ENCODE data around the gene PTPRK. TPM values are rescaled to one million over a fixed set of nuclear protein-coding genes. Genes with fewer than 3 reads are reported as not detected.

PTPRK gene
- total RNA-seq, 1 experiment from 2014 or later = 34.2 TPM

- no peak for ATAC-seq
- ChIA-PET POLR2A (no interaction called here), CTCF (no interaction called here), RAD21 (ENCODE audit: low non-redundant PET in 1 of 2, low total read pairs in 2 of 2, uncharacterized antibody in 2 of 2, unreplicated experiment in 2 of 2) (no interaction called here)
- intact Hi-C loops (cut with micrococcal nuclease) = no loop called here
- no peak overlapping the region for H3K27ac ChIP-seq (ENCODE audit: low read depth, low read length)
- H3K27me3 ChIP-seq (ENCODE audit: insufficient read depth, low read length) = no peaks in the 10 kb centered on the region
- no peak overlapping the region for H2AFZ ChIP-seq (ENCODE audit: low read depth, low read length, poor library complexity, severe bottlenecking)
- no peaks in the 10 kb centered on the region for H3K79me2 ChIP-seq (ENCODE audit: insufficient read depth, low read length)
- no peak overlapping the region for H3K9ac ChIP-seq (ENCODE audit: low read length)
- no TSS peak for BruUV-seq (replicated peaks)
- H4K20me1 ChIP-seq (ENCODE audit: insufficient read depth) = no peaks in the 10 kb centered on the region
- H3K4me2 ChIP-seq (ENCODE audit: low read length) = no peak overlapping the region
- H3K36me3 ChIP-seq (ENCODE audit: control insufficient read depth in 1 of 2, insufficient read depth in 2 of 2, low read length in 2 of 2) = no peaks in the 10 kb centered on the region
- no peaks in the 10 kb centered on the region for H3K4me1 ChIP-seq (ENCODE audit: control insufficient read depth in 1 of 2, insufficient read depth in 2 of 2, low read length in 2 of 2)
- no peak overlapping the region for H3K4me3 ChIP-seq (replicated peaks in 1 of 2; ENCODE audit: low read depth in 1 of 2, low read length in 2 of 2)
- H3K9me2 ChIP-seq (ENCODE audit: insufficient read depth) = no peaks in the 10 kb centered on the region
- no peaks in the 10 kb centered on the region for H3K9me3 ChIP-seq (ENCODE audit: control insufficient read depth in 1 of 2, insufficient read depth in 1 of 2, low read depth in 1 of 2, low read length in 2 of 2)
- TF ChIP-seq CTCF (IDR thresholded peaks at IDR 0.05 in 2 of 3, conservative IDR thresholded peaks at IDR 0.05 in 1 of 3; ENCODE audit: borderline replicate concordance in 1 of 3, insufficient read depth in 1 of 3, low read depth in 2 of 3, low read length in 2 of 3) = no peak
- TF ChIP-seq POLR2A (IDR thresholded peaks at IDR 0.05; ENCODE audit: borderline replicate concordance, extremely low read depth, insufficient read depth, insufficient read length) = no peak
- TF ChIP-seq CEBPB (IDR thresholded peaks at IDR 0.05; ENCODE audit: low read depth) = no peak
- TF ChIP-seq EZH2phosphoT487 (IDR thresholded peaks at IDR 0.05; ENCODE audit: borderline replicate concordance) = no peak
- no peak for TF ChIP-seq POLR2AphosphoS5 (IDR thresholded peaks at IDR 0.05; ENCODE audit: low read depth, low read length)
- TF ChIP-seq JUND (IDR thresholded peaks at IDR 0.05) = no peak
- DNase-seq (ENCODE audit: low read depth, low spot score) = no peak
Observed at GRCh38 chr6:128065072-128065471, 455.3 kb downstream of the PTPRK start.

DNA sequence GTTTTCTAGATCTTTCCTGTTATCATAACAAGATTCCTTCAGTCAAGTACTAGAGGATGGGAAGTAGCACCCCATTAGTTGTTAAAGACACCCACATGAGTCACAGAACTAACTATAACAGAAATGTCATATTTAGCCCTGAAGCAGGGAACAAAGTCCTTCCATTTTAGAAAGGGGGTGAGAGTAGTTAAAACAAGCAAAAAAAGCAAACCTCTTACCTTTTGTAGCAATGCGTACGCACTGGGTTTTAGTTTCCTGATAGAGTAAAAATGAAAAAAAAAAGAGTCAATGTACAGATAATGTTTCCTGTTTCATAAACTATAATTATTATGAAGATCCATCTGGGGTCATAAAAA, 455.9 kb downstream of the PTPRK start:
- ChIA-PET CTCF (no interaction called here), RAD21 (ENCODE audit: low non-redundant PET in 1 of 2, low total read pairs in 2 of 2, uncharacterized antibody in 2 of 2, unreplicated experiment in 2 of 2) (no interaction called here), POLR2A (no interaction called here)
- Histone ChIP-seq H2AFZ (ENCODE audit: low read depth, low read length, poor library complexity, severe bottlenecking) (no peak overlapping the region), H3K27me3 (ENCODE audit: insufficient read depth, low read length) (no peaks in the 10 kb centered on the region), H3K4me1 (ENCODE audit: control insufficient read depth in 1 of 2, insufficient read depth in 2 of 2, low read length in 2 of 2) (no peaks in the 10 kb centered on the region), H3K27ac (ENCODE audit: low read depth, low read length) (no peak overlapping the region), H3K9me3 (ENCODE audit: control insufficient read depth in 1 of 2, insufficient read depth in 1 of 2, low read depth in 1 of 2, low read length in 2 of 2) (no peaks in the 10 kb centered on the region), H3K4me3 (replicated peaks in 1 of 2; ENCODE audit: low read depth in 1 of 2, low read length in 2 of 2) (no peak overlapping the region), H3K4me2 (ENCODE audit: low read length) (no peak overlapping the region), H3K79me2 (ENCODE audit: insufficient read depth, low read length) (no peaks in the 10 kb centered on the region), H4K20me1 (ENCODE audit: insufficient read depth) (no peaks in the 10 kb centered on the region), H3K9ac (ENCODE audit: low read length) (no peak overlapping the region), H3K36me3 (ENCODE audit: control insufficient read depth in 1 of 2, insufficient read depth in 2 of 2, low read length in 2 of 2) (no peaks in the 10 kb centered on the region), H3K9me2 (ENCODE audit: insufficient read depth) (no peaks in the 10 kb centered on the region)
- no TSS peak for BruUV-seq (replicated peaks)
- ATAC-seq (no peak), DNase-seq (ENCODE audit: low read depth, low spot score) (no peak)
- intact Hi-C loops (cut with micrococcal nuclease) = no loop called here
- TF ChIP-seq YY1 (IDR thresholded peaks at IDR 0.05; ENCODE audit: extremely low read depth, insufficient replicate concordance, low read depth, low read length) (no peak), TCF7L2 (IDR thresholded peaks at IDR 0.05; ENCODE audit: borderline replicate concordance, extremely low read depth, insufficient read depth, insufficient read length) (no peak), JUND (IDR thresholded peaks at IDR 0.05) (no peak), MAX (IDR thresholded peaks at IDR 0.05) (no peak), POLR2AphosphoS5 (IDR thresholded peaks at IDR 0.05; ENCODE audit: low read depth, low read length) (no peak), ZFX (IDR thresholded peaks at IDR 0.05) (no peak), POLR2A (IDR thresholded peaks at IDR 0.05; ENCODE audit: borderline replicate concordance, extremely low read depth, insufficient read depth, insufficient read length) (no peak), RAD21 (IDR thresholded peaks at IDR 0.05; ENCODE audit: low read depth) (no peak), EGR1 (IDR thresholded peaks at IDR 0.05; ENCODE audit: low read depth) (no peak)
- TF ChIP-seq, protein P1, sequence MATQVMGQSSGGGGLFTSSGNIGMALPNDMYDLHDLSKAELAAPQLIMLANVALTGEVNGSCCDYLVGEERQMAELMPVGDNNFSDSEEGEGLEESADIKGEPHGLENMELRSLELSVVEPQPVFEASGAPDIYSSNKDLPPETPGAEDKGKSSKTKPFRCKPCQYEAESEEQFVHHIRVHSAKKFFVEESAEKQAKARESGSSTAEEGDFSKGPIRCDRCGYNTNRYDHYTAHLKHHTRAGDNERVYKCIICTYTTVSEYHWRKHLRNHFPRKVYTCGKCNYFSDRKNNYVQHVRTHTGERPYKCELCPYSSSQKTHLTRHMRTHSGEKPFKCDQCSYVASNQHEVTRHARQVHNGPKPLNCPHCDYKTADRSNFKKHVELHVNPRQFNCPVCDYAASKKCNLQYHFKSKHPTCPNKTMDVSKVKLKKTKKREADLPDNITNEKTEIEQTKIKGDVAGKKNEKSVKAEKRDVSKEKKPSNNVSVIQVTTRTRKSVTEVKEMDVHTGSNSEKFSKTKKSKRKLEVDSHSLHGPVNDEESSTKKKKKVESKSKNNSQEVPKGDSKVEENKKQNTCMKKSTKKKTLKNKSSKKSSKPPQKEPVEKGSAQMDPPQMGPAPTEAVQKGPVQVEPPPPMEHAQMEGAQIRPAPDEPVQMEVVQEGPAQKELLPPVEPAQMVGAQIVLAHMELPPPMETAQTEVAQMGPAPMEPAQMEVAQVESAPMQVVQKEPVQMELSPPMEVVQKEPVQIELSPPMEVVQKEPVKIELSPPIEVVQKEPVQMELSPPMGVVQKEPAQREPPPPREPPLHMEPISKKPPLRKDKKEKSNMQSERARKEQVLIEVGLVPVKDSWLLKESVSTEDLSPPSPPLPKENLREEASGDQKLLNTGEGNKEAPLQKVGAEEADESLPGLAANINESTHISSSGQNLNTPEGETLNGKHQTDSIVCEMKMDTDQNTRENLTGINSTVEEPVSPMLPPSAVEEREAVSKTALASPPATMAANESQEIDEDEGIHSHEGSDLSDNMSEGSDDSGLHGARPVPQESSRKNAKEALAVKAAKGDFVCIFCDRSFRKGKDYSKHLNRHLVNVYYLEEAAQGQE (IDR thresholded peaks at IDR 0.05; ENCODE audit: low read depth) = no peak
